Measurements from ENCODE around the gene TAS1R3. TPM values are rescaled to one million over a fixed set of nuclear protein-coding genes. Genes with fewer than 3 reads are reported as not detected.

The TAS1R3 gene
- total RNA-seq, 1 donor from 2014 or later, result not detected

- Histone ChIP-seq H3F3A (ENCODE audit: low read depth) (peaks cover 18% of the 10 kb centered on the region), H3K27ac (no peak overlapping the region), H3K4me2 (no peak overlapping the region), H3K4me3 (no peak overlapping the region), H3K9me3 (ENCODE audit: low read depth) (no peaks in the 10 kb centered on the region), H3K27me3 (no peaks in the 10 kb centered on the region), H3K36me3 (no peaks in the 10 kb centered on the region), H4K20me1 (ENCODE audit: low read depth) (peaks cover 65% of the 10 kb centered on the region), H3K9ac (no peak overlapping the region), H2AFZ (replicated peaks) (no peak overlapping the region), H3K4me1 (peaks cover 12% of the 10 kb centered on the region), H3K79me2 (ENCODE audit: low read depth) (peaks cover 47% of the 10 kb centered on the region)
- Mint-ChIP-seq H3K27me3 (ENCODE audit: insufficient read depth, low read depth) (no peaks in the 10 kb centered on the region), H3K4me1 (peaks cover 4% of the 10 kb centered on the region), H3K4me3 (no peak overlapping the region), H3K9me3 (no peaks in the 10 kb centered on the region), H3K27ac (no peak overlapping the region), H3K36me3 (peaks cover 10% of the 10 kb centered on the region)
- TF ChIP-seq EZH2phosphoT487 (IDR thresholded peaks at IDR 0.05) (no peak), CTCF (IDR thresholded peaks at IDR 0.05) (no peak), EZH2 (IDR thresholded peaks at IDR 0.05) (no peak)
- DNase-seq (ENCODE audit: low spot score), result no peak
Measured at GRCh38 chr1:1345384-1345783, 14.3 kb downstream of the TAS1R3 start.

DNA sequence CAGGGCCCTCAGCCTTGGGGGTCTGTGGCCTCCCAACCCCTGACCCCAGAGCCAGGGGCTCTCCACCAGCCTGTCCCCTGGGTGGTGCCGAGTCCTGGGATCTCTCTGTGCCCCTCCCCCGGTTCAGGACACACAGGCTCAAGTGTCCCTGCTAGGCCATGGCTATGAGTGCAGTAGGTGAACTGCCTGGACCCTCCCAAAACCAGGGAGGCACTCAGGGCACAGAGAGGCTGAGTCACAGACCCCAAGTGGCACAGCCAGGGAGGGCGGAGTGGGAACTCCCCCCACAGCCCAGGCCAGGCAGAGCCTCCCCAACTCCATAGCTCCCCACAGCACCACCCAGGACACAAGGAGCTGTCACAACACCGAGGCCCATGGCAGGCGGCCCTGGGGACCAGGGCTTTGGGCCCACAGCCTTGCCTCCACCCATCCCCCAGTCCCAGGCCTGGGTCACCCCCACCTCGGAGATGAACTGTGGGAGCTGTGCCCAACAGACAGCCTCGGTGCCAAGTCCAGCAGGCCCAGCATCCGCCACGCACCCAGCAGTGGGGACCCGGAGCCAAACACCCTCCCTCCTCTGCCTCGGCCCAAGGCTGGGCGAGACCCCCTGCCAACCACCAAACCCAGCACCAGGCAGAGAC is 14.9 kb downstream of the TAS1R3 start:
- H3K9me3 ChIP-seq (ENCODE audit: low read depth), result no peaks in the 10 kb centered on the region
- no peak overlapping the region for H3K4me3 ChIP-seq
- Mint-ChIP-seq H3K4me3 (no peak overlapping the region), H3K27me3 (ENCODE audit: insufficient read depth, low read depth) (no peaks in the 10 kb centered on the region), H3K4me1 (peaks cover 4% of the 10 kb centered on the region), H3K27ac (no peak overlapping the region), H3K9me3 (no peaks in the 10 kb centered on the region), H3K36me3 (peaks cover 5% of the 10 kb centered on the region)
- H2AFZ ChIP-seq (replicated peaks), result no peak overlapping the region
- H3K9ac ChIP-seq, result no peak overlapping the region
- no peak overlapping the region for H3K27ac ChIP-seq
- H3F3A ChIP-seq (ENCODE audit: low read depth), result peaks cover 17% of the 10 kb centered on the region
- DNase-seq (ENCODE audit: low spot score), result no peak
- H3K4me1 ChIP-seq, result peaks cover 12% of the 10 kb centered on the region
- TF ChIP-seq CTCF (IDR thresholded peaks at IDR 0.05) (no peak), EZH2 (IDR thresholded peaks at IDR 0.05) (no peak), EZH2phosphoT487 (IDR thresholded peaks at IDR 0.05) (no peak)
- H4K20me1 ChIP-seq (ENCODE audit: low read depth), result peaks cover 65% of the 10 kb centered on the region
- H3K36me3 ChIP-seq, result no peaks in the 10 kb centered on the region
- peaks cover 47% of the 10 kb centered on the region for H3K79me2 ChIP-seq (ENCODE audit: low read depth)
- H3K27me3 ChIP-seq, result no peaks in the 10 kb centered on the region
- no peak overlapping the region for H3K4me2 ChIP-seq

GRCh38 chr1:1346501-1346890 is 15.4 kb downstream of the TAS1R3 start:
- H3K4me2 ChIP-seq, result no peak overlapping the region
- H3K79me2 ChIP-seq (ENCODE audit: low read depth), result peaks cover 47% of the 10 kb centered on the region

More at GRCh38 chr1:1346501-1346890, 15.4 kb downstream of the TAS1R3 start:
- H3K9me3 Mint-ChIP-seq, result no peaks in the 10 kb centered on the region
- H3K4me3 Mint-ChIP-seq, result peak overlapping the region; percentile 87
- Histone ChIP-seq H3K9me3 (ENCODE audit: low read depth) (no peaks in the 10 kb centered on the region), H3F3A (ENCODE audit: low read depth) (peaks cover 16% of the 10 kb centered on the region), H4K20me1 (ENCODE audit: low read depth) (peaks cover 67% of the 10 kb centered on the region), H3K9ac (no peak overlapping the region), H3K27me3 (no peaks in the 10 kb centered on the region), H2AFZ (replicated peaks) (no peak overlapping the region), H3K4me3 (no peak overlapping the region), H3K4me1 (peaks cover 12% of the 10 kb centered on the region), H3K27ac (no peak overlapping the region), H3K36me3 (no peaks in the 10 kb centered on the region)
- H3K4me1 Mint-ChIP-seq, result peaks cover 4% of the 10 kb centered on the region
- no peak for DNase-seq (ENCODE audit: low spot score)
- H3K27me3 Mint-ChIP-seq (ENCODE audit: insufficient read depth, low read depth), result no peaks in the 10 kb centered on the region
- no peak overlapping the region for H3K27ac Mint-ChIP-seq
- peaks cover under 1% of the 10 kb centered on the region for H3K36me3 Mint-ChIP-seq
- TF ChIP-seq EZH2 (IDR thresholded peaks at IDR 0.05), result no peak
- TF ChIP-seq CTCF (IDR thresholded peaks at IDR 0.05), result no peak
- no peak for TF ChIP-seq EZH2phosphoT487 (IDR thresholded peaks at IDR 0.05)
